ENCODE data around the gene VPS33A.
"Not testable (repeated sequence)": the region's sequence is repeated elsewhere in the genome, so short reads cannot be mapped to it uniquely, and the experiment has no call there.

The VPS33A gene

DNA sequence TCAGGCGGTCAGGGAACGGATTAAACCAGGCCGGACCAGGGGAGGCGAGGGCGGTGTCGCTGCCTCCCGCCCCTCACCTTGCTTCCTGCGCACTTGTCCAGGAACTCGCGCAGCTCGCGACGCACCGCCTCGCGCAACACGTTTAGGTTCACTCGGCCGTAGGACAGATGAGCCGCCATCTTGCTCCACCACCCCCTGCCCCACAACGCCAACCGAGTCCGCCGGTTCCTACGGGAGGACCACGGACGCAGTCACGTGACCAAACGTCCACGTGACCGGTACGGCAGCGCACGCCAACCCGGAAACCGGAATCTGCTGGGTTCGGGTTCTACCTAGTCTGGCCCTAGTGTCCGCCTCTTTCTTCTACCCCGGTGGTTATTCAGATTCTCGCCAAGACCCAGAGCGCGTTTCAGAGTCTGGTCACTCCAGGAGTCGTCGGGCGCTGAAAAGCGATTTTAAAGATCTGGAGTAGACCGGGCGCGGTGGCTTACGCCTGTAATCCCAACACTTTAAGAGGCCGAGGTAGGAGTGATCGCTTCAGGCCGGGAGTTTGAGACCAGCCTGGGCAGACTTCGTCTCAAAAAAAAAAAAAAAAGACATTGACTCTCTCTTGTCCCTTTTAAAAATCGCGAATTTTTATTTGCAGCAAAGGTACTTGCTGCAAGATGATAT lies at the start of gene VPS33A:
TSS of gene VPS33A (minus strand) at position 265 of the 672 bp plus-strand sequence. CDS start at position 179, 86 bp downstream.
- peak; percentile 87 for DNase-seq (ENCODE audit: low read depth in 2 of 2)

DNA sequence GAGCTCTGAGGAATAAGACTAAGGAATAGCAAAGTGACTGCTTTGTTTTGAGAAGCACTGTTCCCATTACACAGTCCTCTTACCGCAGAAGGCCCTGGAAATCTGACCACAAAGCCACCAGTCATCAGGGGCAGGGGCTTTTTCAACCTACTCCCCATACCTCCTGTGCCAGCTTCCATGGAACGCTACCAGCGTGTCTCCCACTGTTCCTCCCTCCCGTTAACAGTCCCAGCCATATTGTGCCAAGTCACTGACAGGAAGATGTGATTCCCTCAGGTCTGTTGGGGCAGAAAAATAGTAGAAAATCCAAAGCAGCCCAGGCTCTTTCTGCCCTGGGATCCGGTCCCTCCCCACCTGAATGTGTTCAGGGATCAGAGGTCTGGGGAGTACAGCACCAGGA lies 46.6 kb upstream of the VPS33A start:
- no peak for DNase-seq (ENCODE audit: low read depth in 2 of 2)

DNA sequence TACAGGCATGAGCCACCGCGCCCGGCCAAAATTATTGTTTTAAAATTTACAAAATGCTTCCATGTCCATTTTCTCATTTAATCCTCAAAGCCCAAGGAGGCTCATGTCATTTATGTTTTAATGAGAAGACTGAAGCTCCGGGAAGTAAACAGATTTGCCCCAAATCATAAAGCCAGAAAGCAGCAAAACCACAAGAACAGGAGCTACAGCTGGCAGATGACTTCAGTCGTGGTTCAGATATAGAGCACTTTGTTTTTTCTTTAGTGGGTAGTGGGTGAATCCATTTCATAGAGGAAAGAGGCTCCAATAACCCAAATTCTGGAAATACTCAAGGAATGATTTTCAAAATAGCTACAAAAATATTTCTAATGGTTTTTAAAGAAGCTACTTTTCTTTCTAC lies 45.4 kb upstream of the VPS33A start:
- no peak for DNase-seq (ENCODE audit: low read depth in 2 of 2)

DNA sequence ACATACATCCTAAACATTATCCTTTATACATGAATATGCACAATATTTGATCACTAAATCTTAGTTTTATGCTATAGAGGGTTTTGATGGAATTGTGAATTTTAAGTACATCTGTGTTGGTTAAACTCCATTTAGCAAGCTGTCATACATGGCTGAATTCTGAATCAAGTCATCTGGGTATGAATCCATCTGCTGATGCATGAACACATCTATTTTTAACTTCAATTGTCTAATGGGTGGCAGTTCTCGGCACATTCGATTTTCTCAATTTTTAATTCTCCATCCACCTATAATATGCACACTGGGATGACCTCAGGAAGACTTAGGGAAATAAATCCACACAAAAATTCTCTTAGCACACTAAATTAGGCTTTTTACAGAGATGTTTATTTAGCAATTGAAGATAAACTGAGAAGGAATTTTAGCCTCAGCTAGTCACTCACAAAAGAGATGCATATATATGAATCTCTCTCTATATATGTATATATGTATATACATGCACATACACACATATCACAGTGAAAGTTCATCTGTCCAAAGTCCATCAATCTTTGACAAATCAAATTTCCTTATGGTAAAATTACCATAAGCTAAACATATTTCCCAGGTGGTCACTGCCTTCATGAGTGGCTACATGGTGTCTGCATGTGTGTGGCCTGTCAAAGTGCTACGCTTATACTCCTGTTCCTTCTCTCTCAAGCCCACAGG lies 44.5 kb upstream of the VPS33A start:
- no peak for DNase-seq (ENCODE audit: low read depth in 2 of 2)

DNA sequence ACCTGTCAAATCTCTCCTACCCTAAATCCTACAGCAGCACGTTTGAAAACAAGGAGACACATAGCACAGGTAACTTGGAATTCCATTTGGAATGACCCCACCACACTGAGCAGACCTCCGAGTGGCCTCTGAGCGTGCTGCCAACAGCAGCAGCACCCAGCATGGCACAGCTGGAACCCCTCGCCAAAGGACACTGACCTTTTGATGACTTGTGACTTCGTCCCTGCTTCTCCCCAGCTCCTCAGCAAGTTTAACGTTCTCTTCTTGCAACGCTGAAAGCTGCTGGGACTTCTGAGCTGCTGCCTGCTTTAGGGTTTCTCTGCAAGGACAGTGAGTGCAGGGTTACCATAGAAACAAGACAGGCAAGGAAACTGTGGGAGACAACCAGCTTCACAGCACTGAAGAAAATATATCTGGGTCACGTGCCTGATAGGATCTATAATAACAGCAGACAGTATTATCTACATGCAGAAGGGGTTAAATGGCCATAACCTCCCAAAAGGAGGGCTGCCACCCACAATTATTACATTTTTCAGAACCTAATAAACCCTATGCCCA lies 43.3 kb upstream of the VPS33A start:
- no peak for DNase-seq (ENCODE audit: low read depth in 2 of 2)

DNA sequence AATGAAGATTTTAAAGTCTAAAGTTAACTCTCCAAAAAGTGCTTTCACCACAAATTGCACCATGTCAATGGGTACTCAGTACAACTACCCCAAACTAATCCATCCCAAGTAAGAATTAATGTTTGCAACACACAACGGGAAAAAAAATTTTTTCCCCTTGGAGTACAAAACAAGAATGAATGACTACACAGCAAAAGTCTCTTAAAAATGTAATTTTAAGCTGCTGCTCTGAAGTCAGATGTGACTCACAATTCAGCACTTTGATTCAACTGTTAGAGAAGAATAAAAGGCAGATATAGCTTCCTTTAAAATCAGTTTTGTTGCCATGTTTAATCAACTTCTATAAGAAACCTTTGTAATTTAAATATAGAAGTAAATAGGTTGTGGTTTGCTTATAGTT lies 42.5 kb upstream of the VPS33A start:
- DNase-seq (ENCODE audit: low read depth in 2 of 2) = no peak

DNA sequence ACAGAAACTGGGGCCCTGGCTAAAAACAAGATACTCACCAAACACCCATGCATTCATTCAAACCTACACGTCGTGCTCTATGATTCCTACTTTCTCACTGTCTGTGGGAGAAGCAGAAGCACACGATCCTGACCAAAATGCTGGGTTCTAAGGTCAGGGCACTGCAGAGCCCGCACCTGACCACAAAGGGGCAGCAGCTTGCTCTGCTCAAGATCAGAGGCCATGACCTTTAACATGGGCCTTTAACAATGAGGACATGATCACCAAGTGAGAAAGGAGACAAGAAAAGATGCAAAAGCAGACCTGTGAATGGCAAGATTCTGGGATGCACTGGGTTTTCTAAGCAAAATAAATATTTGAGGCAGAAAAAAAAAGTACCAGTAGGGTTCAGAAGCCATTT lies 40.1 kb upstream of the VPS33A start:
- DNase-seq (ENCODE audit: low read depth in 2 of 2) = no peak

DNA sequence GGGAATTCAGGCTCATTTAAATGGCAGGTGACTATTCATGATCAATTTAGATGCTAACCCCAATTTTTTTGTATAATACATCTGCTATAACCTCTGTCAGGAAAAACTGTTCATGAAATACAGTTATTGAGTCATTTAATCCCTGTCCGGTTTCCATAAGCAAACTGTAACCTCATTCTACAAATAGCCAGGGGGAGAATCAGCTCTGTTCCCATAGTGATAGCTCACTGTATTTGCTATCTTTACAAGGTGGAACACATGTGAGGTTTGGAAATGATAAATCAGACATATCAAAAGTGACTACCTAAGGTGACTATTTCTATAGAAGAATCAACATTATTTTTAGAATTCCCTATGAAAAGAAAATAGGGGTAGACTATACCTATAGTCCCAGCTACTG lies 38.6 kb upstream of the VPS33A start:
- DNase-seq (ENCODE audit: low read depth in 2 of 2) = no peak

DNA sequence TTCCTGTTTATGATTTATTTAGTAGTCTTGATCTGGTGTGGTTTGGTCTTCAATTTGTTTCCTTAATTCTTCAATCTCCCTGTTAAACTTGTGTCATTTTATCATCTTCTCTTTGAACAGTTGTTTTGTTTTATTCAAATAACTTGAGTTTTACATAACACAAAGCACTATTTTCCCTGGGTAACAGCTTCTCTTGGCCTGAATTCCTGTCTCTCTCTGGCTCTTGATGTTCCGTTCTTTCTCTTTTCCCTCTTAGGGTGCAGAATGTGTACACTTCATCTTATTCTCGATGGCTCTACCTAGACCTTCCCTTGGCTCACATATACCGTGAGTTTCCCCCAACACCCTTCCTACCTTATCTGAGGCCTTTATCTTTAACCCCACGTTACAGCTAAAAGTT lies 36.8 kb upstream of the VPS33A start:
- DNase-seq (ENCODE audit: low read depth in 2 of 2) = no peak

DNA sequence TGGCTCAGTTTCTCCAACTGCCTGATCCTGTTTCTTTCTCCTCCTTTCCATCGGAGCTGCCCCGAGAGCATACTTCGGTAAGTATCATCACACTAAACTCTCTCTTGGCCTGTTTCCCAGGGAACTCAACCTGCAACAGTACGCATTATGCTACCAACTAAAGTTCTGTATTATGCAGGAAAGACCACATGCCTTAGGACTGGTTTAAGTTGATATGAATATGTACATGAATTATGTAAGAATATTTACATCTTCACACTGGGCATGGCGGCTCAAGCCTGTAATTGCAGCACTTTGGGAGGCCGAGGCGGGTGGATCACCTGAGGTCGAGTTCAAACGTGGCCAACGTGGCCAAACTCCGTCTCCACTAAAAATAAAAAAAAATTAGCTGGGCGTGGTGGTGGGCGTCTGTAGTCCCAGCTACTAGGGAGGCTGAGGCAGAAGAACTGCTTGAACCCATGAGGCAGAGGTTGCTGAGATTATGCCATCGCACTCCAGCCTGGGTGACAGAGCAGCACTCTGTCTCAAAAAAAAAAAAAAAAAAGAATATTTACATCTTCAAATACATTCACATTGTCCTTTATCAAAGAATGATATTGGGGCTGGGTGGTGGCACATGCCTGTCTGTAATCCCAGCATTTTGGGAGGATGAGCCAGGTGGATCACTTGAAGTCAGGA lies 31.9 kb upstream of the VPS33A start:
- DNase-seq (ENCODE audit: low read depth in 2 of 2) = no peak

DNA sequence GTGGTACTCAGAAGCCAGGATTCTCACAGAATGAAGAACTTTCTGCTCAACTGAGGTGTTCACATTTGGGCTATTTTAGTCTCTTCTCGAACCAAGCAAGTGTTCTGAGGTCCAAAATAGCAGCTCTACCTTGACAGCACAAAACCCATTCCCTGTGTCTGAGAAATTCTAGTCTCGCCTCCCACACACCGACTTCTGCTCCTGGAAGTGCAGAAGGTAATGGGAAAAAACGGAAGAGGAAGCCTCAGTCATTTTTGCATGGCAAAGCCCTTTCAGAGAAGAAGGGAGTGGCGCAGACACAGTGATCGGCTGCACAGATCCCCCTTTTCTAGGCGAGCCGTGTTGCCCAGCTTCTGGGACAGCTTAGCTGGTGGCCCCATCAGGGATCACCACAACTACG lies 31.2 kb upstream of the VPS33A start:
- DNase-seq (ENCODE audit: low read depth in 2 of 2) = no peak

DNA sequence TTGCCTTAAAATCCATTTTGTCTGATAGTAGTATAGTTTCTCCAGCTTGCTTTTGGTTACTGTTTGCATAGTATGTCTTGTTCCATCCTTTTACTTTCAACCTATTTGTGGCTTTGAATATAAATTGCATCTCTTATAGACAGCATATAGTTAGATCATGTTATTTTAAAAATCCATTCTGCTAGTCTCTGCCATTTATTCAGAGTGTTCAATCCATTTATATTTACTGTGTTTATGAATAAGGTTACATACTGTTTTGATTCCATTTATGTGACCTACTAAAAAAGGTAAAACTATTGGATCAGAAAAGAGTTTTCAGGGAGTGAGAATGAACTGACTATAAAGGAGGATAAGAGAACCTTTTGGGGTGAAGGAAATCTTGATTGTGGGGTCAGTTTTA lies 29.6 kb upstream of the VPS33A start:
- no peak for DNase-seq (ENCODE audit: low read depth in 2 of 2)

DNA sequence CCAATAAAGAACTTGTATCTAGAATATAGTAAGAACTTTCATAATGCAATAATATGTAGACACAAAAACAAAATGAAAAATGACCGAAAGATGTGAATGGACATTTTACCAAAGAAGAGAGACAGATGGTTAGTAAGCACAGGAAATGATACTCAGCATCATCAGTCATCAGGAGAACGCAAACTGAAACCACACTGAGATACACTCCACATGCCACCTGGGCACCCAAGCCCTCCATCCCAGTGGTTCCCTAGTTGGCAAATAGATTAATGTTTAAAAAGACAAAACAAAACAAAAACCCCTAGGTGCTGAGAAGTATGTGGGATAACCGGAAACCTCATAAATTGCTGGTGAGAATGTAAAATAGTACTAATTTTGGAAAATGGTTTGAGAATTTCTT lies 26.8 kb upstream of the VPS33A start:
- no peak for DNase-seq (ENCODE audit: low read depth in 2 of 2)

DNA sequence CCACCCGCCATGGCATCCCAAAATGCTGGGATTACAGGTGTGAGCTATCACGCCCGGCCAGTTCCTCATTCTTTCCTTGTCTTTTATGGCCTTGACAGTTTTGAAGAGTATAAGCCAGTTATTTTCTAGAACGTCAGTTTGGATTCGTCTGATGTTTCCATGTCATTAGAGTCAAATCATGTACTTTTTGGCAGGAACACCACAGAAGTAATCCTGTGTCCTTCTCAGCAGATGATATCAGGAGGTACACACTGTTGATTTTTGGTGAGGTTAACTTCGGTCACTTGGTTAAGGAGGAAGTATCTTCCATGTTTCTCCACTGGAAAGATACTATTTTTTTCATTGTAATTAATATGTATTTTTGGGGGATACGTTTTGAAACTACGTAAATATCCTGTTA lies 25.1 kb upstream of the VPS33A start:
- no peak for DNase-seq (ENCODE audit: low read depth in 2 of 2)

DNA sequence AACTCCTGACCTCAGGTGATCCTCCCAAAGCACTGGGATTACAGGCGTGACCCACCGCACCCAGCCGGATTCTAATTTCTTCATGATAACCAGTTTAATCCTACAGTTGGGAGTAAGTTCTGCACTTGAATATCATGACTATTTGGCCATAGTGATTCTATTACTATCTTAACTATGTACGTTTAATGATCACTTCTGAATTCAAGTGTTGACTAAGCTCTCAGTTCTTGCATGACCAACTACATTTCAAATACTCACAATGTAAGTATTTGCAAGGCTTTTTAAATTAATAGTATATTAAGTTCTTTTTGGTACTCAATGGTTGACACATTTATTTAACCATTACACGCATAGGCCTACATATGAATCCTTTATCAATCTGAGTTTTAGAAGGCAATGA lies 17.4 kb upstream of the VPS33A start:
- DNase-seq (ENCODE audit: low read depth in 2 of 2) = no peak

DNA sequence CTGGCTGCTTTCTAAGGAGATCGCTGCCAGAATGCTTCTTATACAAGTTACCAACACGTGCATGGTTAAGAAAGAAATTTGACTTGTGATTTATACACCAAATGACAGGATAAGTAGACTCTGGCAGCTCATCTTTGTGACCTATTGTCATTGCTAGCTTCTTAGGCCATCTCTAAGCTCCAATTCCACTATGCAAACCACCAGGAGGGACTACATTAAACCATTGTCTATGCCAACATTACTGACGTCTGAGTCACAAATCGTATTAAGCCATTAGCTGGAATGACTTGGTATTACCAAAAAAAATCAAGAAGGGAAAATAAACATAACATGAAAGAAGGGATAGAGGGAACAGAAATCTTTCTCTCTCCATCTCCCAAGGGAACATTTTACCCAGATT lies 15.8 kb upstream of the VPS33A start:
- no peak for DNase-seq (ENCODE audit: low read depth in 2 of 2)

DNA sequence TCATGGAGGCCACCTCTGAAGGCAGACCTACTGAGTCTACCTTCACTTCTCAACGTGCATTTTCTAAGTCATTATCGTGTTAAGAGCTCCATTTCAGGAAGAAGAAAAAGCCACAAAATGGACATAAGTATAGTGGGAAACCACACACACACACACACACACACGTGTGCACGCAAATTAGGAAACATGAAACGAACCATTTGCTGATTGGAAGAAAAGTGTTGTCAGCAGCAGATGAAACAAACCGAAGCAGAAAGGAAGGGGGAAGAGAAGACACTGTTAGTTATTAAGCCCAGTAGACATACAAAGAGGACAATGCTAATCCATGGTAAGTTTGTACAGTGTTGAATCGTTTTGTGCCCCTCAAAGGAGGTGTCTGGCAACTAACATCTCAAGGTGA lies 9.9 kb upstream of the VPS33A start:
- no peak for DNase-seq (ENCODE audit: low read depth in 2 of 2)

DNA sequence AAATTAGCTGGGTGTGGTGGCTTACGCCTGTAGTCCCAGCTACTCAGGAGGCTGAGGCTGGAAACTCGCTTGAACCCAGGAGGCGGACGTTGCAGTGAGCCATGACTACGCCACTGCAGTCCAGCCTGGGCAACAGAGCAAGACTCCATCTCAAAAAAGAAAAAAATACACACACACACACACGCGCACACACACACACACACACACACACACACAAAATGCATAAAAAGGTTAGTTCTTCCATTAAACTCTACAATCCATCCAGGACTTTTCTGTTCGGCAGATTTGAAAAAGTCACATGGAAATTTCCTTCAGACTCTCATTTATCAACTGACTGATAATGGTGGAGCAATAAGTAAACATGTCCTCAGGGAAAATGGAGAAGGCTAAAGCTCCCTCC lies 9.2 kb upstream of the VPS33A start:
- no peak for DNase-seq (ENCODE audit: low read depth in 2 of 2)

DNA sequence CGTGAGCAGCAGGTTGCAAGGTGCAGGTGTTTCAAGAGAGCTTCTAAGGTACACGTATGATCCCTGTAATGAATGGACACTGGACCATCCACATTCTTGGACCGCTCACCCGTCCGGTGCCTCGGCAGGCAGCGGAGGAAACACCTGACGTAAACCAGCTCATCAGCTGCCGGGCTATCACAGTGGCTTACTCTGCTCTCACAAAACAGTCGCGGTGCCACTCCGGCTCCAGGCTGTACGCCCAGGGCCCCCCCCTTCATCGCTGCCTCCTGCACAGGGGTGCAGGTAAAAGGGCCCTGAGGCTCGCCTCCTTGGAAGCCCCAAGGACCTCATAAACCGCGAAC lies 436 bp downstream of the VPS33A start:
- DNase-seq (ENCODE audit: low read depth in 2 of 2) = peak; percentile 11 to 35

DNA sequence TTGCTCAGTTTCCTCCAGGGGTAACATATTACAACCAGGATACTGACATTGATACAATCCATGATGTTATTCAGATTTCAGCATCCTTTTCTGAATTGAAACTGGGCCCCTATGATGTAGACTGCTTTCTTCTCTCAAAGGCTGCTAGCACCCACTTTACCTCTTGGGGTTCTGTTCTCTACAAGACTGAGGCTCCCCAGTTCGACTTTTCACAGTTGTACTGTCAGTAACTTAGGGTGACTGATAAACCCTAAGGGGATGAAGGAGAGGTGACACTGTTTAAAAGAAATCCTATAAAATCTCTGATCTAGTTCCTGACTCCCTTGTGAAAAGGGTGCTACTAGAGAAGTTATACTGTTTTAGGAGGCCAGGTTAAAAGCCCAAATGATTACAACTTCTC lies 818 bp downstream of the VPS33A start:
- no peak for DNase-seq (ENCODE audit: low read depth in 2 of 2)

DNA sequence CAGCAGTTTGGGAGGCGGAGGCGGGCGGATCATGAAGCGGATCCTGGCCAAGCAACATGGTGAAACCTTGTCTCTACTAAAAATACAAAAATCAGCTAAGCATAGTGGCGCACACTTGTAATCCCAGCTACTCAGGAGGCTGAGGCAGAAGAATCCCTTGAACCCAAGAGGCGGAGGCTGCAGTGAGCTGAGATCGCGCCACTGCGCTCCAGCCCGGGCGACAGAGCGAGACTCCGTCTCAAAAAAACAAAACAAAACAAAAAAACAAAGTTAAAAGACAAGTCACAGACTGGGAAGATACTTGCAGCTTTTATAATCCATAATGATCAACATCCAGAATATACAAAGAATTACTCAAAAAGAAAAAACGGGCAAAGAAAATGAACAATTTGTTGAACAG lies 5.6 kb downstream of the VPS33A start:
- DNase-seq (ENCODE audit: low read depth in 2 of 2) = not testable (repeated sequence)

DNA sequence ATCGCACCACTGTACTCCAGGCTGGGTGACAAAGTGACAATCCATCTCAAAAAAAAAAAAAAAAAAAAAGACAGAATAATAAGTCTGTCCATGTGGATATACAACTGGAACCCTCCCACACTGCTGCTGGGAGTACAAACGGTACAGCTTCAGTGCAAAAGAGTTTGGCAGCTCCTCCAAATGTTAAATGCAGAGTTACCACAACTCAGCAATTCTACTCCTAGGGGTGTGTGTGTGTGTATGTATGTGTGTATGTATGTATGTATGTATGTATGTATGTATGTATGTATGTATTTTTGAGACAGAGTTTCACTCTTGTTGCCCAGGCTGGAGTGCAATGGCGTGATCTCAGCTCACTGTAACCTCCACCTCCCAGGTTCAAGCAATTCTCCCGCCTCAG lies 7.4 kb downstream of the VPS33A start:
- not testable (repeated sequence) for DNase-seq (ENCODE audit: low read depth in 2 of 2)

DNA sequence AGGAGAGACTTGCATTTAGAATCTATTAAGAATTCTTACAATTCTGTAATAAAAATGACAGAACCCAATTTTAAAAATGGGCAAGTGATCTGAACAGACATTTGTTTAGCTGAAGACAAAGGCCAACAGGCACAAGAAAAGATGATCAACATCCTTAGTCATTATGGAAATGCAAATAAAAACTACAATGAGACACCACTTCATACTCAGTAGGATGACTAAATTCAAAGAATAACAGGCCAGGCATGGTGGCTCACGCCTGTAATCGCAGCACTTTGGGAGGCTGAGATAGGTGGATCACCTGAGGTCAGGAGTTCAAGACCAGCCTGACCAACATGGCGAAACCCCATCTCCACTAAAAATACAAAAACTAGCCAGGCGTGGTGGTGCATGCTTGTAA lies 7.8 kb downstream of the VPS33A start:
- DNase-seq (ENCODE audit: low read depth in 2 of 2) = not testable (repeated sequence)
